Breast epithelium (tissue), 3 donors: ENCODE results near the gene PTBP3.

Experiments used
- POLR2A ChIP-seq: fragments of 450-650 bp; IDR thresholded peaks from one replicate; pipeline ENCODE4 v1.6.1; 2016; ENCODE audit warnings: antibody characterized with exemption, mild to moderate bottlenecking, moderate library complexity
- POLR2AphosphoS5 ChIP-seq, 3 donors: sonication (generic); formaldehyde crosslinking; IDR thresholded peaks; one replicate each; pipeline ENCODE4 v1.6.1; 2017; ENCODE audit warnings: antibody characterized with exemption in 3 of 3
- TF ChIP-seq, protein P1 (sequence below), 3 donors: fragments of 450-650 bp; IDR thresholded peaks; one replicate each; pipeline ENCODE4 v1.5.1; 2016 to 2017; ENCODE audit warnings: antibody characterized with exemption in 3 of 3, mild to moderate bottlenecking in 3 of 3, moderate library complexity in 3 of 3

DNA sequence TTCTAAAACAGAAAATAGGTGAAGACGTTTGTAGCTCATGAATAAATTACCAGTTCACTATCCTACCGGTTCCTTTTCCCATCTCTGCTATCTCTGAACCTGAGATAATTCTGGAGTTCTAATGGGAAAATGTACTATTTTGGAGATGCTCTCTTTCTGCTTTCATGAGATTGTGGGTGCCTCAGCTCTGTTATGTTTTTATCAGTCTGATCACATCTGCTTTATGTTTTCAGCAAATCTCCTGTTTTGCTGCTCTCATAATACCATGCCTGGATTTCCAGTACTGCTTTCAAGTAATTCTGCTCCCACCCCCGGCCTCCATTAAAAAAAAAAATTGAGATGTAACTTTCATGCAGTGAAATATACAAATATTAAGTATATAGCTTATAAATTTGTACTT is 149.2 kb downstream of the PTBP3 start:
- TF ChIP-seq POLR2A: no peak
- TF ChIP-seq POLR2AphosphoS5 (IDR thresholded peaks at IDR 0.05): no peak
- TF ChIP-seq, protein P1, sequence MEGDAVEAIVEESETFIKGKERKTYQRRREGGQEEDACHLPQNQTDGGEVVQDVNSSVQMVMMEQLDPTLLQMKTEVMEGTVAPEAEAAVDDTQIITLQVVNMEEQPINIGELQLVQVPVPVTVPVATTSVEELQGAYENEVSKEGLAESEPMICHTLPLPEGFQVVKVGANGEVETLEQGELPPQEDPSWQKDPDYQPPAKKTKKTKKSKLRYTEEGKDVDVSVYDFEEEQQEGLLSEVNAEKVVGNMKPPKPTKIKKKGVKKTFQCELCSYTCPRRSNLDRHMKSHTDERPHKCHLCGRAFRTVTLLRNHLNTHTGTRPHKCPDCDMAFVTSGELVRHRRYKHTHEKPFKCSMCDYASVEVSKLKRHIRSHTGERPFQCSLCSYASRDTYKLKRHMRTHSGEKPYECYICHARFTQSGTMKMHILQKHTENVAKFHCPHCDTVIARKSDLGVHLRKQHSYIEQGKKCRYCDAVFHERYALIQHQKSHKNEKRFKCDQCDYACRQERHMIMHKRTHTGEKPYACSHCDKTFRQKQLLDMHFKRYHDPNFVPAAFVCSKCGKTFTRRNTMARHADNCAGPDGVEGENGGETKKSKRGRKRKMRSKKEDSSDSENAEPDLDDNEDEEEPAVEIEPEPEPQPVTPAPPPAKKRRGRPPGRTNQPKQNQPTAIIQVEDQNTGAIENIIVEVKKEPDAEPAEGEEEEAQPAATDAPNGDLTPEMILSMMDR (IDR thresholded peaks at IDR 0.05): no peak
